ENCODE data around the gene FGF12. TPM values are rescaled to one million over a fixed set of nuclear protein-coding genes. Genes with fewer than 3 reads are reported as not detected.

FGF12 gene
- polyA plus RNA-seq, 1 experiment, result not detected

DNA sequence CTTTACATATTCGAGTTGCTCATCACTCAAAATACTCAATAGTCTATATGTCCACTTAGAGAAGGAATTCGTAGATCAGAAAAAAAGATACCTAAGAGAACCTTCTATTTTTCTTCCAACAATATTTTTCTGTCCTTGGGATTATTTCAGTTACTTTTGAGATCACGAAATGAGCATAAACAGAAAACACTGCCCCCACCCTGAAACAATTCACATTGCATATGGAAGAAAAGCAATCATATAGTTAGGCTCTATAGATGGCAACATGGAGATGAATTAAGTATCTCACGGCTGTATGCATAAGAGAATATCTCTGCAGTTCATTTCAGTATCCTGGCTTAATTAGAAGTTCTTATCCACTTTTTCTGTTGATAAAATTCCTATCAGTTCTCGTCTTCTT is 391.1 kb downstream of the FGF12 start:
- no peak overlapping the region for H3K27ac ChIP-seq (ENCODE audit: low read depth, low read length)
- H3K4me3 ChIP-seq (ENCODE audit: low read depth, low read length), result no peak overlapping the region
- no peak for DNase-seq (ENCODE audit: low read depth, low spot score)
- ChIA-PET POLR2A (no interaction called here), CTCF (no interaction called here)
- no peaks in the 10 kb centered on the region for H3K9me3 ChIP-seq (ENCODE audit: control insufficient read depth, insufficient read depth, low read length)
- TF ChIP-seq, protein P1, sequence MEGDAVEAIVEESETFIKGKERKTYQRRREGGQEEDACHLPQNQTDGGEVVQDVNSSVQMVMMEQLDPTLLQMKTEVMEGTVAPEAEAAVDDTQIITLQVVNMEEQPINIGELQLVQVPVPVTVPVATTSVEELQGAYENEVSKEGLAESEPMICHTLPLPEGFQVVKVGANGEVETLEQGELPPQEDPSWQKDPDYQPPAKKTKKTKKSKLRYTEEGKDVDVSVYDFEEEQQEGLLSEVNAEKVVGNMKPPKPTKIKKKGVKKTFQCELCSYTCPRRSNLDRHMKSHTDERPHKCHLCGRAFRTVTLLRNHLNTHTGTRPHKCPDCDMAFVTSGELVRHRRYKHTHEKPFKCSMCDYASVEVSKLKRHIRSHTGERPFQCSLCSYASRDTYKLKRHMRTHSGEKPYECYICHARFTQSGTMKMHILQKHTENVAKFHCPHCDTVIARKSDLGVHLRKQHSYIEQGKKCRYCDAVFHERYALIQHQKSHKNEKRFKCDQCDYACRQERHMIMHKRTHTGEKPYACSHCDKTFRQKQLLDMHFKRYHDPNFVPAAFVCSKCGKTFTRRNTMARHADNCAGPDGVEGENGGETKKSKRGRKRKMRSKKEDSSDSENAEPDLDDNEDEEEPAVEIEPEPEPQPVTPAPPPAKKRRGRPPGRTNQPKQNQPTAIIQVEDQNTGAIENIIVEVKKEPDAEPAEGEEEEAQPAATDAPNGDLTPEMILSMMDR (IDR thresholded peaks at IDR 0.05; ENCODE audit: low read depth, low read length), result no peak
- no peaks in the 10 kb centered on the region for H3K27me3 ChIP-seq (ENCODE audit: control insufficient read depth, insufficient read depth, low read length)

DNA sequence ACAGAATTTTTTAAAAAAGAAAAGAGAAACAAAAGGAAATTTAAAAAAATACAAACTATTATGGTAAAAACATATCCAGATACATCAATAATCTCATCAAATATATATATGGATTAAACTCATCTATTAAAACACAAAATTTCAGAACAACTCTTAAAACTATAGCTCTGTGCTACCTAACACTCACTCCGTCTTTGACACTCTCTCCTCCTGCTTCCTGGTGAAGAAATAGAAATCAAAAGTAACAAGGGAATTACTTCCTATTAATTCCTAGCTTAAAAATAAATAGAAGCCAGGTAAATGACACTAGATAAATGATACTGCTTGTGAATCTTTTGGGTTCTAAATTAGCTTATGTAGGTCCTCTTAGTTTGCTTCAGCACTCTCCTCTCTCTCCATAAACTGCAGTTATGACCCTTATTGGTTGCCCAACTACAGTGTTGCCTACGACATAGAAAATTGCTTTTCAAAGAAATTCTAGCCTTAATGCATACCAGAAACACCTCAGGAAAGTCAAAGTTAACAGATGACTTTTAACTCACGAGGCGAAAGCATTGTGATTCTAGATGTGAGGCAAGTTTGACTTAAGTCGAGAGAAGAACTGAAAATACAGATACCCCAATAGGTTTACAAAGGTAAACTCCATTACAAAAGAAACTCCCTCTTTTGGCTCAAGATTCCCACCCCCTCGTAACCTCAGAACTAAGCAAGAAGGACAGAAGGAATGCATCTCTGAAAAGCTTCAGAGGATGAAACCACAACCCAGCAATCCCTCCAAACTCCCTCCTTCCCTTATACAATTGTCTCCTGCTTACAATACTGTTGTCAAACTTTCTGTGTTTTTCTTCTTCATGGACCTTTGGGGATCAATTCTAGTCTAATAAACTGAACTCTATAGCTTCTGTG is 394.7 kb downstream of the FGF12 start:
- Histone ChIP-seq H3K27me3 (ENCODE audit: control insufficient read depth, insufficient read depth, low read length) (no peaks in the 10 kb centered on the region), H3K4me3 (ENCODE audit: low read depth, low read length) (no peak overlapping the region), H3K27ac (ENCODE audit: low read depth, low read length) (no peak overlapping the region), H3K9me3 (ENCODE audit: control insufficient read depth, insufficient read depth, low read length) (peaks cover under 1% of the 10 kb centered on the region; the same call in 1 of the 2 replicates)
- TF ChIP-seq, protein P1 (IDR thresholded peaks at IDR 0.05; ENCODE audit: low read depth, low read length), result no peak
- CTCF ChIA-PET, result no interaction called here
- no peak for DNase-seq (ENCODE audit: low read depth, low spot score)
- POLR2A ChIA-PET, result no interaction called here

DNA sequence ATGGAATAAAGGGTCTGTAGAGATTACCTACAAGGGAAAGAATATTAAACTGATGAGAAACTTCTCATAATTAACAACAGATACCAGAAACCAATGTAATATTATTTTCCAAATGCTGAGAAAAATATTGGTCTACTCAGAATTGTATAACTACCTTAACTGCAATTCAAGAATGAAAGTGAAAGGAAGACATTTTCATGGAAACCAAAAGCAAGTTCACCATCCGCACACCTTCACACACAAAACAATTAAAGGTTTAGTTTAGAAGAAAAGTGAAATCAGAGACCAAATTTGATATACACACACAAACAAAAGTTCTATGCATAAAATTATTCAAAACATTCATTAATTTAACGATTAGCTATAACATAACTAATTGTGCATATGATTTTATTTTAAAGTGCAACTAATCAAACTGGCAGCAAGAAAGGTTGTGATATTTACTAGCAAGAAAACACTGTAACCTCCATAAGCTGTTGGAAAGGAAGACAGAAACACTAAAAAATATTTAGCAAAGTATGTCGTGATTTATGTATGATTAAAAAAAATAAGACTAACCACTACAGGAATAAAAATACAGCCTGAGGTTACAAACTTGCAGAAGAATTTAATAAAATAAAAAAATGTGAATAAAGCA is 395.5 kb downstream of the FGF12 start:
- CTCF ChIA-PET, result no interaction called here
- Histone ChIP-seq H3K27me3 (ENCODE audit: control insufficient read depth, insufficient read depth, low read length) (no peaks in the 10 kb centered on the region), H3K4me3 (ENCODE audit: low read depth, low read length) (no peak overlapping the region), H3K27ac (ENCODE audit: low read depth, low read length) (no peak overlapping the region), H3K9me3 (ENCODE audit: control insufficient read depth, insufficient read depth, low read length) (peaks cover 2% of the 10 kb centered on the region; the same call in 1 of the 2 replicates)
- no peak for DNase-seq (ENCODE audit: low read depth, low spot score)
- POLR2A ChIA-PET, result no interaction called here
- TF ChIP-seq, protein P1 (IDR thresholded peaks at IDR 0.05; ENCODE audit: low read depth, low read length), result no peak

DNA sequence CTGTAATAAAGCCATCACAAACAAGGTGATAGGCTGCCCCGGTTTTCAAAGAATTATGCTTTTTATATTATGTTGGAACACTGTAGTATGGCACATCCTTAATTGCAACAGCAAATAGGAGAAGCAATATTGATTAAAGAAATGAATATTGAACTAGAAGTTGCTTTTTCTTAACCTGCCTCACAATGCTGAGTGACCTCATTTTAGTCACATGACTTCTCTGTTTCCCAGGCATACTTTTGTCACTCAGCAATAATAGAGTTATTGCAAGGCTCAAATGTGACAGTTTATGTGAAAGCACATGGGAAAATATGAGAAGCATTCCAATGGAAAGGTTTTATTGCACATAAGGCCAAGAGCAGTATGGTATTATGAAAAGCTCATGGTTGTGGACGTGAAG is 400.7 kb downstream of the FGF12 start:
- Histone ChIP-seq H3K27me3 (ENCODE audit: control insufficient read depth, insufficient read depth, low read length) (no peaks in the 10 kb centered on the region), H3K27ac (ENCODE audit: low read depth, low read length) (no peak overlapping the region), H3K9me3 (ENCODE audit: control insufficient read depth, insufficient read depth, low read length) (peaks cover 2% of the 10 kb centered on the region; the same call in 1 of the 2 replicates), H3K4me3 (ENCODE audit: low read depth, low read length) (no peak overlapping the region)
- ChIA-PET POLR2A (no interaction called here), CTCF (no interaction called here)
- TF ChIP-seq, protein P1 (IDR thresholded peaks at IDR 0.05; ENCODE audit: low read depth, low read length), result no peak
- no peak for DNase-seq (ENCODE audit: low read depth, low spot score)

DNA sequence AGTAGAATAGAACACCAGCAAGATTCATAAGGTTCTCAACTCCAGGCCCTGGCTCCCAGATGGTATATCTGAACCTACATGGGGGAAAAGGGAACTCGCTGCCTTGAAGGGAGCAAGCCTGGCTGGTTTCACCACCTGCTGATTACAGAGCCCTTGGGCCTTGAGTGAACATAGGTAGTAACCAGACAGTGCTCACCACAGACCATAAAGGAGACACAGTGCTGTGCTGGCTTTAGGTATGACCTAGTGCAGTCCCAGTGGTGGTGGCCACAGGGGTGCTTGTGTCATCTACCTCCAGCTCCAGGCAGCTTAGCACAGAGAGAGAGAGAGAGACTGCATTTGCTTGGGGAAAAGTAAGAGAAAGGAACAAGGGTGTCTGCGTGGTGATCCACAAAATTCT is 409.8 kb downstream of the FGF12 start:
- TF ChIP-seq, protein P1 (IDR thresholded peaks at IDR 0.05; ENCODE audit: low read depth, low read length), result no peak
- DNase-seq (ENCODE audit: low read depth, low spot score), result no peak
- Histone ChIP-seq H3K27me3 (ENCODE audit: control insufficient read depth, insufficient read depth, low read length) (no peaks in the 10 kb centered on the region), H3K27ac (ENCODE audit: low read depth, low read length) (no peak overlapping the region), H3K4me3 (ENCODE audit: low read depth, low read length) (no peak overlapping the region), H3K9me3 (ENCODE audit: control insufficient read depth, insufficient read depth, low read length) (no peaks in the 10 kb centered on the region; the same call in 1 of the 2 replicates)
- ChIA-PET POLR2A (no interaction called here), CTCF (no interaction called here)
